ENCODE measurements around the gene PITX1. TPM values are rescaled to one million over a fixed set of nuclear protein-coding genes. Genes with fewer than 3 reads are reported as not detected.

Gene PITX1
- total and polyA plus RNA-seq, 2 of the 13 experiments (the other 11 are each of a cell fraction or from before 2014, with no cell fraction given) = 11.7 to 20.2 TPM

GRCh38 chr5:135034963-135035677, 1.1 kb upstream of the PITX1 start (continued):
- TF ChIP-seq JUN (CRISPR knock-in tag; IDR thresholded peaks at IDR 0.05) (no peak), ZXDC (CRISPR knock-in tag; IDR thresholded peaks at IDR 0.05) (no peak), CHCHD3 (CRISPR knock-in tag; IDR thresholded peaks at IDR 0.05) (no peak), ZNF124 (CRISPR knock-in tag; IDR thresholded peaks at IDR 0.05) (no peak), CREM (IDR thresholded peaks at IDR 0.05) (no peak), CREM (CRISPR knock-in tag; IDR thresholded peaks at IDR 0.05) (no peak), ZSCAN12 (CRISPR knock-in tag; IDR thresholded peaks at IDR 0.05) (no peak), PBX3 (CRISPR knock-in tag; IDR thresholded peaks at IDR 0.05; ENCODE audit: borderline replicate concordance) (no peak), HMGA1 (CRISPR knock-in tag; conservative IDR thresholded peaks at IDR 0.05) (no peak), U2AF1 (optimal IDR thresholded peaks at IDR 0.05; ENCODE audit: low read depth, low read length) (no peak), ZNF891 (CRISPR knock-in tag; IDR thresholded peaks at IDR 0.05) (no peak), ZNF142 (CRISPR knock-in tag; IDR thresholded peaks at IDR 0.05) (0 out of 2 replicates have a peak, but pooled peaks have one; percentile 17), ZNF83 (CRISPR knock-in tag; IDR thresholded peaks at IDR 0.05; ENCODE audit: borderline replicate concordance) (no peak), ZNF263 (CRISPR knock-in tag; IDR thresholded peaks at IDR 0.05) (no peak), ZBTB7B (CRISPR knock-in tag; IDR thresholded peaks at IDR 0.05) (no peak), ZNF687 (CRISPR knock-in tag; IDR thresholded peaks at IDR 0.05) (peak; percentile 32; the same call in 1 of the 2 replicates)
